ENCODE data around the gene TRMT11. TPM values are rescaled to one million over a fixed set of nuclear protein-coding genes. Genes with fewer than 3 reads are reported as not detected.
A peak's percentile ranks its signal among the peaks of the same experiment; 100 is the strongest.
"Not testable (repeated sequence)": the region's sequence is repeated elsewhere in the genome, so short reads cannot be mapped to it uniquely, and the experiment has no call there.

The TRMT11 gene
- total and polyA plus RNA-seq, 4 donors = 9.9 to 46.1 (median 15.3) TPM

- Histone ChIP-seq H3K36me3 (ENCODE audit: control insufficient read depth in 4 of 4, insufficient read depth in 4 of 4, low read length in 4 of 4) (no peaks in the 10 kb centered on the region), H3K4me1 (ENCODE audit: control insufficient read depth in 5 of 5, insufficient read depth in 5 of 5, low read length in 5 of 5) (peaks cover 0 to 15% (median 0%) of the 10 kb centered on the region in 5 donors), H3K27me3 (ENCODE audit: control insufficient read depth in 3 of 3, insufficient read depth in 3 of 3, low read length in 2 of 3) (no peaks in the 10 kb centered on the region), H3K4me3 (no peak overlapping the region), H3K27ac (ENCODE audit: low read depth in 1 of 2, low read length in 1 of 2) (no peak overlapping the region), H3K9ac (ENCODE audit: insufficient read depth in 1 of 2, low read length in 2 of 2) (no peak overlapping the region), H3K9me3 (ENCODE audit: control insufficient read depth in 4 of 4, insufficient read depth in 3 of 4, low read length in 3 of 4) (no peaks in the 10 kb centered on the region)
- peak; percentile 35 for ATAC-seq (ENCODE audit: insufficient read depth, low FRiP score)
- no peak for TF ChIP-seq CTCF (IDR thresholded peaks at IDR 0.05; ENCODE audit: control extremely low read depth, extremely low read depth)
- 67 to 89% methylated on average over 2 of the region's 2 CpGs for WGBS, 2 donors
- DNase-seq = no peak
These were observed 38.7 kb upstream of the TRMT11 start for GRCh38 chr6:125947615-125948014.

GRCh38 chr6:125948455-125948854, 37.9 kb upstream of the TRMT11 start:
- no peak for TF ChIP-seq CTCF (IDR thresholded peaks at IDR 0.05; ENCODE audit: control extremely low read depth, extremely low read depth)
- peaks cover 0 to 15% (median 0%) of the 10 kb centered on the region in 5 donors for H3K4me1 ChIP-seq (ENCODE audit: control insufficient read depth in 5 of 5, insufficient read depth in 5 of 5, low read length in 5 of 5)
- no peak overlapping the region for H3K9ac ChIP-seq (ENCODE audit: insufficient read depth in 1 of 2, low read length in 2 of 2)
- 88 to 89% methylated on average over 3 of the region's 3 CpGs for WGBS, 2 donors
- no peaks in the 10 kb centered on the region for H3K9me3 ChIP-seq (ENCODE audit: control insufficient read depth in 4 of 4, insufficient read depth in 3 of 4, low read length in 3 of 4)
- no peaks in the 10 kb centered on the region for H3K27me3 ChIP-seq (ENCODE audit: control insufficient read depth in 3 of 3, insufficient read depth in 3 of 3, low read length in 2 of 3)
- DNase-seq (no peak), ATAC-seq (ENCODE audit: insufficient read depth, low FRiP score) (no peak)
- no peak overlapping the region for H3K27ac ChIP-seq (ENCODE audit: low read depth in 1 of 2, low read length in 1 of 2)
- H3K36me3 ChIP-seq (ENCODE audit: control insufficient read depth in 4 of 4, insufficient read depth in 4 of 4, low read length in 4 of 4) = no peaks in the 10 kb centered on the region
- no peak overlapping the region for H3K4me3 ChIP-seq

- TF ChIP-seq CTCF (IDR thresholded peaks at IDR 0.05; ENCODE audit: control extremely low read depth, extremely low read depth) = no peak
- 88 to 94% methylated on average over 2 of the region's 2 CpGs for WGBS, 2 donors
These were observed 37.3 kb upstream of the TRMT11 start for GRCh38 chr6:125949069-125949468.

GRCh38 chr6:125950293-125950692, 36.0 kb upstream of the TRMT11 start:
- Histone ChIP-seq H3K9ac (ENCODE audit: insufficient read depth in 1 of 2, low read length in 2 of 2) (no peak overlapping the region), H3K27ac (ENCODE audit: low read depth in 1 of 2, low read length in 1 of 2) (no peak overlapping the region), H3K36me3 (ENCODE audit: control insufficient read depth in 4 of 4, insufficient read depth in 4 of 4, low read length in 4 of 4) (no peaks in the 10 kb centered on the region), H3K4me3 (no peak overlapping the region), H3K27me3 (ENCODE audit: control insufficient read depth in 3 of 3, insufficient read depth in 3 of 3, low read length in 2 of 3) (no peaks in the 10 kb centered on the region), H3K4me1 (ENCODE audit: control insufficient read depth in 5 of 5, insufficient read depth in 5 of 5, low read length in 5 of 5) (peaks cover 0 to 3% (median 0%) of the 10 kb centered on the region in 5 donors), H3K9me3 (ENCODE audit: control insufficient read depth in 4 of 4, insufficient read depth in 3 of 4, low read length in 3 of 4) (no peaks in the 10 kb centered on the region)
- ATAC-seq (ENCODE audit: insufficient read depth, low FRiP score) (no peak), DNase-seq (no peak)
- TF ChIP-seq CTCF (IDR thresholded peaks at IDR 0.05; ENCODE audit: control extremely low read depth, extremely low read depth) = no peak
- 88 to 93% methylated on average over 6 of the region's 6 CpGs for WGBS, 2 donors

More at GRCh38 chr6:125949069-125949468, 37.3 kb upstream of the TRMT11 start:
- Histone ChIP-seq H3K36me3 (ENCODE audit: control insufficient read depth in 4 of 4, insufficient read depth in 4 of 4, low read length in 4 of 4) (no peaks in the 10 kb centered on the region), H3K4me3 (no peak overlapping the region), H3K9ac (ENCODE audit: insufficient read depth in 1 of 2, low read length in 2 of 2) (no peak overlapping the region), H3K4me1 (ENCODE audit: control insufficient read depth in 5 of 5, insufficient read depth in 5 of 5, low read length in 5 of 5) (peaks cover 0 to 10% (median 0%) of the 10 kb centered on the region in 5 donors), H3K27me3 (ENCODE audit: control insufficient read depth in 3 of 3, insufficient read depth in 3 of 3, low read length in 2 of 3) (no peaks in the 10 kb centered on the region), H3K9me3 (ENCODE audit: control insufficient read depth in 4 of 4, insufficient read depth in 3 of 4, low read length in 3 of 4) (no peaks in the 10 kb centered on the region), H3K27ac (ENCODE audit: low read depth in 1 of 2, low read length in 1 of 2) (no peak overlapping the region)
- ATAC-seq (ENCODE audit: insufficient read depth, low FRiP score) (no peak), DNase-seq (no peak)

- not testable (repeated sequence) for H3K4me3 ChIP-seq; H3K27ac ChIP-seq (ENCODE audit: low read depth in 1 of 2, low read length in 1 of 2); H3K27me3 ChIP-seq (ENCODE audit: control insufficient read depth in 3 of 3, insufficient read depth in 3 of 3, low read length in 2 of 3); H3K9ac ChIP-seq (ENCODE audit: insufficient read depth in 1 of 2, low read length in 2 of 2); H3K9me3 ChIP-seq (ENCODE audit: control insufficient read depth in 4 of 4, insufficient read depth in 3 of 4, low read length in 3 of 4); ATAC-seq (ENCODE audit: insufficient read depth, low FRiP score); DNase-seq; H3K4me1 ChIP-seq (ENCODE audit: control insufficient read depth in 5 of 5, insufficient read depth in 5 of 5, low read length in 5 of 5); H3K36me3 ChIP-seq (ENCODE audit: control insufficient read depth in 4 of 4, insufficient read depth in 4 of 4, low read length in 4 of 4)
- WGBS, 2 donors = 89 to 93% methylated on average over 6 of the region's 6 CpGs
These were observed 35.6 kb upstream of the TRMT11 start for GRCh38 chr6:125950716-125951115.

Data from lung (tissue), 12 donors.